HepG2 (cell line): ENCODE data around the gene TAS2R19. TPM values are rescaled to one million over a fixed set of nuclear protein-coding genes. Genes with fewer than 3 reads are reported as not detected.
A peak's percentile ranks its signal among the peaks of the same experiment; 100 is the strongest.

Source experiments
- FOXA3 ChIP-seq: IDR thresholded peaks from 2 replicates; pipeline ENCODE4 v1.6.1; 2016; ENCODE audit warnings: missing genetic modification reagents, missing compliant biosample characterization
- FOXJ3 ChIP-seq: sonication (generic); formaldehyde crosslinking; IDR thresholded peaks from 2 replicates; pipeline ENCODE4 v1.4.0; 2020; ENCODE audit warnings: missing genetic modification reagents, mild to moderate bottlenecking, borderline replicate concordance
- HDAC2 ChIP-seq: sonication (generic); formaldehyde crosslinking; IDR thresholded peaks from 2 replicates; pipeline ENCODE4 v1.4.0; 2020; ENCODE audit warnings: missing genetic modification reagents
- KDM1A ChIP-seq: IDR thresholded peaks from 2 replicates; pipeline ENCODE4 v1.6.1; 2016; ENCODE audit warnings: missing compliant biosample characterization
- MAFG ChIP-seq: sonication (generic); formaldehyde crosslinking; IDR thresholded peaks from 2 replicates; pipeline ENCODE4 v1.5.1; 2020; ENCODE audit warnings: mild to moderate bottlenecking, missing genetic modification reagents
- PAX8 ChIP-seq: sonication (generic); formaldehyde crosslinking; IDR thresholded peaks from 2 replicates; pipeline ENCODE4 v1.8.0; 2022; ENCODE audit warnings: mild to moderate bottlenecking, missing genetic modification reagents, borderline replicate concordance
- REPIN1 ChIP-seq: sonication (generic); formaldehyde crosslinking; IDR thresholded peaks from 2 replicates; pipeline ENCODE4 v1.8.0; 2022; ENCODE audit warnings: missing genetic modification reagents, low read depth, mild to moderate bottlenecking, borderline replicate concordance
- RFXAP ChIP-seq: sonication (generic); formaldehyde crosslinking; IDR thresholded peaks from 2 replicates; pipeline ENCODE4 v1.4.0; 2020; ENCODE audit warnings: missing genetic modification reagents, borderline replicate concordance
- RXRB ChIP-seq: IDR thresholded peaks from 2 replicates; pipeline ENCODE4 v1.6.1; 2016; ENCODE audit warnings: borderline replicate concordance, missing genetic modification reagents, missing compliant biosample characterization
- SMAD3 ChIP-seq: sonication (generic); formaldehyde crosslinking; IDR thresholded peaks from 2 replicates; pipeline ENCODE4 v1.4.0; 2020; ENCODE audit warnings: missing genetic modification reagents
- ZBTB4 ChIP-seq: sonication (generic); formaldehyde crosslinking; IDR thresholded peaks from 2 replicates; pipeline ENCODE4 v1.4.0; 2020; ENCODE audit warnings: missing genetic modification reagents, mild to moderate bottlenecking, borderline replicate concordance
- ZC3H4 ChIP-seq: sonication (generic); formaldehyde crosslinking; IDR thresholded peaks from 2 replicates; pipeline ENCODE4 v1.4.0; 2020; ENCODE audit warnings: missing genetic modification reagents, borderline replicate concordance
- ZKSCAN8 ChIP-seq: IDR thresholded peaks from 2 replicates; pipeline ENCODE4 v1.6.1; 2016; ENCODE audit warnings: borderline replicate concordance, missing genetic modification reagents, missing compliant biosample characterization
- ZNF441 ChIP-seq: sonication (generic); formaldehyde crosslinking; IDR thresholded peaks from 2 replicates; pipeline ENCODE4 v1.7.0; 2021; ENCODE audit warnings: missing genetic modification reagents, borderline replicate concordance
- ZNF484 ChIP-seq: sonication (generic); formaldehyde crosslinking; IDR thresholded peaks from 2 replicates; pipeline ENCODE4 v1.5.1; 2020; ENCODE audit warnings: mild to moderate bottlenecking, low read depth, missing genetic modification reagents, borderline replicate concordance
- ZNF501 ChIP-seq: sonication (generic); formaldehyde crosslinking; IDR thresholded peaks from 2 replicates; pipeline ENCODE4 v1.5.1; 2020; ENCODE audit warnings: mild to moderate bottlenecking, moderate library complexity, missing genetic modification reagents
- ZNF652 ChIP-seq: IDR thresholded peaks from 2 replicates; pipeline ENCODE4 v1.6.1; 2016; ENCODE audit warnings: low read depth, borderline replicate concordance
- ZNF710 ChIP-seq: sonication (generic); formaldehyde crosslinking; IDR thresholded peaks from 2 replicates; pipeline ENCODE4 v1.5.0; 2020; ENCODE audit warnings: mild to moderate bottlenecking, missing genetic modification reagents, borderline replicate concordance
- ZNF83 ChIP-seq: sonication (generic); formaldehyde crosslinking; IDR thresholded peaks from 2 replicates; pipeline ENCODE4 v1.4.0; 2020; ENCODE audit warnings: missing genetic modification reagents, mild to moderate bottlenecking, borderline replicate concordance
- ZSCAN20 ChIP-seq: sonication (generic); formaldehyde crosslinking; IDR thresholded peaks from 2 replicates; pipeline ENCODE4 v1.4.0; 2020; ENCODE audit warnings: missing genetic modification reagents, mild to moderate bottlenecking, borderline replicate concordance
- polyA plus RNA-seq, 8 experiments: library from polyadenylated mRNA; depleted of rRNA in 3 of 8; stranded (reverse) in 7 of 8; unstranded in 1 of 8; fragments of >200 nt; fragmentation: Illumina TruSeq in 4 of 8; extraction: Trizol in 4 of 8; gene quantifications; 2 replicates each; pipeline versions ENCODE4 v1.2.1 to v1.2.3, GENCODE V29; 2011 to 2016; ENCODE audit warnings: low read depth in 4 of 8, missing spikeins in 1 of 8, mixed read lengths in 1 of 8; ENCODE audit not compliant: insufficient read depth in 1 of 8
- total RNA-seq, 5 experiments: library from RNA; depleted of rRNA; stranded (reverse); fragments of >200 nt; fragmentation: Illumina TruSeq; extraction: Trizol; gene quantifications; 2 replicates each; pipeline ENCODE4 v1.2.3, GENCODE V29; 2016; ENCODE audit warnings: low read depth in 1 of 5
- TF ChIP-seq, protein P1 (sequence below): sonication (generic); formaldehyde crosslinking; IDR thresholded peaks from 2 replicates; pipeline ENCODE4 v1.4.0; 2020; ENCODE audit warnings: missing genetic modification reagents
- TF ChIP-seq, protein P2 (sequence below): IDR thresholded peaks from 2 replicates; pipeline ENCODE4 v1.6.1; 2016; ENCODE audit warnings: mild to moderate bottlenecking, missing biosample characterization, missing genetic modification reagents

The TAS2R19 gene
- total and polyA plus RNA-seq, 2 of the 13 experiments (the other 11 are each of a cell fraction or from before 2014, with no cell fraction given) = 0.62 to 5.3 TPM

GRCh38 chr12:11015775-11016430 is 6.5 kb downstream of the TAS2R19 start (continued):
- TF ChIP-seq ZNF83 (CRISPR knock-in tag) (no peak), HDAC2 (CRISPR knock-in tag) (peak; percentile 82), ZNF501 (CRISPR knock-in tag) (peak; percentile 35; the same call in 1 of the 2 replicates), MAFG (CRISPR knock-in tag) (no peak), FOXA3 (peak; percentile 89), ZNF710 (peak; percentile 88; the same call in 1 of the 2 replicates), ZBTB4 (0 out of 2 replicates have a peak, but pooled peaks have one; percentile 28), ZNF484 (no peak), SMAD3 (CRISPR knock-in tag) (0 out of 2 replicates have a peak, but pooled peaks have one; percentile 55), ZSCAN20 (CRISPR knock-in tag) (no peak), PAX8 (no peak), ZNF652 (CRISPR knock-in tag) (no peak; the same call in 1 of the 2 replicates), KDM1A (CRISPR knock-in tag) (no peak), ZNF441 (CRISPR knock-in tag) (peak; percentile 71; the same call in 1 of the 2 replicates), RXRB (CRISPR knock-in tag) (peak; percentile 91), ZKSCAN8 (CRISPR knock-in tag) (0 out of 2 replicates have a peak, but pooled peaks have one; percentile 16), FOXJ3 (peak; percentile 75), ZC3H4 (no peak), REPIN1 (CRISPR knock-in tag) (peak; percentile 58; the same call in 1 of the 2 replicates), RFXAP (CRISPR knock-in tag) (no peak)
- TF ChIP-seq, protein P1, sequence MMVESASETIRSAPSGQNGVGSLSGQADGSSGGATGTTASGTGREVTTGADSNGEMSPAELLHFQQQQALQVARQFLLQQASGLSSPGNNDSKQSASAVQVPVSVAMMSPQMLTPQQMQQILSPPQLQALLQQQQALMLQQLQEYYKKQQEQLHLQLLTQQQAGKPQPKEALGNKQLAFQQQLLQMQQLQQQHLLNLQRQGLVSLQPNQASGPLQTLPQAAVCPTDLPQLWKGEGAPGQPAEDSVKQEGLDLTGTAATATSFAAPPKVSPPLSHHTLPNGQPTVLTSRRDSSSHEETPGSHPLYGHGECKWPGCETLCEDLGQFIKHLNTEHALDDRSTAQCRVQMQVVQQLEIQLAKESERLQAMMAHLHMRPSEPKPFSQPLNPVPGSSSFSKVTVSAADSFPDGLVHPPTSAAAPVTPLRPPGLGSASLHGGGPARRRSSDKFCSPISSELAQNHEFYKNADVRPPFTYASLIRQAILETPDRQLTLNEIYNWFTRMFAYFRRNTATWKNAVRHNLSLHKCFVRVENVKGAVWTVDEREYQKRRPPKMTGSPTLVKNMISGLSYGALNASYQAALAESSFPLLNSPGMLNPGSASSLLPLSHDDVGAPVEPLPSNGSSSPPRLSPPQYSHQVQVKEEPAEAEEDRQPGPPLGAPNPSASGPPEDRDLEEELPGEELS (CRISPR knock-in tag) = peak; percentile 81
- TF ChIP-seq, protein P2, sequence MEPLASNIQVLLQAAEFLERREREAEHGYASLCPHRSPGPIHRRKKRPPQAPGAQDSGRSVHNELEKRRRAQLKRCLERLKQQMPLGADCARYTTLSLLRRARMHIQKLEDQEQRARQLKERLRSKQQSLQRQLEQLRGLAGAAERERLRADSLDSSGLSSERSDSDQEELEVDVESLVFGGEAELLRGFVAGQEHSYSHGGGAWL (CRISPR knock-in tag) = no peak
